GM04503 (cell line): ENCODE measurements around the gene CALHM2.

Experiments used
- DNase-seq: peaks from one replicate; pipeline ENCODE4 v3.0.0-alpha.2; 2012; ENCODE audit warnings: low read depth

The CALHM2 gene

DNA sequence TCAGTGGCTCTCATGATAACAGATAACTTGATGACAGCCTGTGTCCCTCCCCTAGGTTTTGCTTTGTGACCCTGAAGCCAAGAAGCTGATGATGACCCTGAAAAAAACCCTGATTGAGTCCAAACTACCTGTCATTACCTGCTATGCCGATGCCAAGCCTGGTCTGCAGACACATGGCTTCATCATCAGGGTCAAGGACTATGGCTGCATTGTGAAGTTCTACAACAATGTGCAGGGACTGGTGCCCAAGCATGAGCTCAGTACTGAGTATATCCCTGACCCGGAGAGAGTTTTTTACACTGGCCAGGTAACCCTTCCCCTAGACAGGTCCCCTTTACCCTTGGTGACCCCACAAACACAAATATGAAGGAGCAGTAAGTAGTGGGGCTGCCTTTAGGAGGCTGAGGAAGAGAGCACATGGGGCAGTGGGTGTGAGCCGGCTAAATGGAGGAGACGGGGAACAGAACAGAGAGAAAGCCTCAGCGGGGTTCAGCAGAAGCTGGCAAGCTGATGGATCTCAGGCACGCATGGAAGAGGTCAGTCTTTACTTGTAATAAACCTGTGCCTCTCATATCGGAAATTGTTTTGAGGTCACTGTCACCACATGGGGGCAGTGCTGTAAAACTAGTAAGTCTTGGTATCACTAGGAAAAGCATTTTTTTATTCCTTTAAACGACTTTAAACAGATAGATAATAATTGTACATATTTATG lies 35.6 kb downstream of the CALHM2 start:
- DNase-seq, result peak; percentile 24

DNA sequence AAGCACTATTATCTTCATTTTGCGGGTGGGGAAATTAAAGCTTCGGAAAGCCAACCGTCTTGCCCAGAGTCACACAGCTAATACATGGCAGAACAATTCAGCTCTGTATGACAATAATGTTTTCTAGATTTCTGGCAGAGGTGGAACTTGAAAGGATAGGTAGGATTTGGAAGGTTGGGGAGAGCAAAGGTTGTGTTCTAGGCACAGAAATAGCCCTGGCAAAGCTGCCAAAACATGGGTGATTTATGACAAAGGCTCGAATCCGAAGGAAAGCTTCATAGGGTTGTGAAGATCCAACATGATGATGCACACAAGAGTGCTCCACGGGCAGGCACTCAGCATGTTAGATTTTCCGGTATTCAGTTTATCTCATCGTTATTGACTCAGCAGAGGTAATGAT lies 36.6 kb downstream of the CALHM2 start:
- no peak for DNase-seq

DNA sequence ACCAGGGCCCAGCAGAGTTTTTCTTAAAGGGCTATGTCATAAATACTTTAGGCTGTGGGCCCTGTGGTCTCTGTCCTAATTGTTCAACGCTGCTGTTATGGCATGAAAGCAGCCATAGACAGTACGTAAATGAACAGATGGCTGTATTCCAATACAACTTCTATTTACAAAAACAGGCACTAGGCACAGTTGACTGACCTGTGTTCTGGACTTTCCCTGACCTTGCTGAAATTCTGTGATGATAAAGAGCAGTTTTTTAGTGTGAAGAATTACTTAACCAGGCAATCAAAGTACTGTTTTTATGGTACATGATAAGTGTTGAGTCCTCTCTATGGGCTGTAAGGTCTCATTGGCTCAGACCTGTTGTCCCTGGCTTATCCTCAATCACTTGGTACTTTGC lies 38.6 kb downstream of the CALHM2 start:
- DNase-seq, result no peak

DNA sequence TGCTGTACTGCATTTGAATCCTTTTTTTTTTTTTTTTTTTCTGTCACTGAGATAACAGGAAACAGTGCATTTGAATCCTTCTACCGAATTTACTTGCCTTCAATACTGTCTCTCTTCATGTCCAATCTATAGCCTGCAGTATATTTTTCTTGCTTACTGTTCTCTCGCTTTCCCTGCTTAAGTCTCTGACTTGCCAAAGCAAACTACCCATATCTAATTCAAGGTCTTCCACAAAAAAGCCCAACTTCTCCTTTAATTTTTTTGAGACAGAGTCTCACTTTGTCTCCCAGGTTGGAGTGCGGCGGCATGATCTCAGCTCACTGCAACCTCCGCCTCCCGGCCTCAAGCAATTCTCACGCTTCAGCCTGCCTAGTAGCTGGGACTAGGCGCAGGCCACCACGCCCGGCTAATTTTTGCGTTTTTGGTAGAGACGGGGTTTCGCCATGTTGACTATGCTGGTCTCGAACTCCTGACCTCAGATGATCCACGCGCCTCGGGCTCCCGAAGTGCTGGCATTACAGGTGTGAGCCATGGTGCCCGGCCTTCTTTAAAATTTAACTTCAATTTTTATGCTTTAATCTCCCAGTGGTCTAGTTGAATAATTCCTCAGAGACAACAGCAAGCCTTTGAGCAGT lies 54.9 kb downstream of the CALHM2 start:
- no peak for DNase-seq

DNA sequence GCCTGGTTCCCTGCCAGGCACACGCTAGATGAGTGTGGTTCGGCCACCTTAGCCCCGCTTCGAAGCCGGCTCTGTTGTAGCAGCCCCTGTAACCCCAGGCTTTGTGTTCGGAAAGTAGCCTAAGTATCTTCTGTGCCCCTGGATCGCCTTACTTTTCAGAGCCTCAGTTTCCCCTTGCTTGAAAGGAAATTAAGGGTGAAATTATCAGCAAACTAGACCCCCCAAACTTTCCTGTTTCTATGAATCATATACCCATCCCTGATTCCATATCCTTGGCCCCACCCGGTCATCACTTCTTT lies 55.4 kb downstream of the CALHM2 start:
- DNase-seq, result no peak
